HG03378 (cell line): ENCODE results near the gene CXCL9.
"Not testable (repeated sequence)": the region's sequence is repeated elsewhere in the genome, so short reads cannot be mapped to it uniquely, and the experiment has no call there.

Experiments
- ATAC-seq: cut with Tn5 transposase; IDR thresholded peaks from one replicate; pipeline ENCODE4 v1.9.1; 2021; ENCODE audit warnings: mild to moderate bottlenecking, moderate library complexity; ENCODE audit not compliant: unreplicated experiment

Gene CXCL9

GRCh38 chr4:76013540-76013939 lies 6.2 kb upstream of the CXCL9 start:
- ATAC-seq: no peak

GRCh38 chr4:76012388-76012801 lies 5.1 kb upstream of the CXCL9 start:
- peak; percentile 22 for ATAC-seq

- ATAC-seq: peak; percentile 56
Observed at GRCh38 chr4:76011700-76012387, 4.5 kb upstream of the CXCL9 start.

GRCh38 chr4:76011018-76011670 lies 3.8 kb upstream of the CXCL9 start:
- no peak for ATAC-seq

GRCh38 chr4:76010576-76010975 lies 3.3 kb upstream of the CXCL9 start:
- ATAC-seq: no peak

GRCh38 chr4:76009311-76009710 lies 2.0 kb upstream of the CXCL9 start:
- no peak for ATAC-seq

GRCh38 chr4:76003620-76004019 lies 3.7 kb downstream of the CXCL9 start:
- ATAC-seq: no peak

GRCh38 chr4:76003035-76003434 lies 4.3 kb downstream of the CXCL9 start:
- ATAC-seq: no peak

- ATAC-seq: no peak
Observed at GRCh38 chr4:76002176-76002575, 5.1 kb downstream of the CXCL9 start.

- ATAC-seq: no peak
Observed at GRCh38 chr4:76001700-76002099, 5.6 kb downstream of the CXCL9 start.

GRCh38 chr4:76000279-76000678 lies 7.0 kb downstream of the CXCL9 start:
- no peak for ATAC-seq

GRCh38 chr4:75998525-75999147 lies 8.7 kb downstream of the CXCL9 start:
- not testable (repeated sequence) for ATAC-seq

GRCh38 chr4:75997946-75998345 lies 9.4 kb downstream of the CXCL9 start:
- no peak for ATAC-seq

- no peak for ATAC-seq
Observed at GRCh38 chr4:75997081-75997480, 10.2 kb downstream of the CXCL9 start.

- ATAC-seq: no peak
Observed at GRCh38 chr4:75995727-75996126, 11.6 kb downstream of the CXCL9 start.

- no peak for ATAC-seq
Observed at GRCh38 chr4:75992462-75992861, 14.8 kb downstream of the CXCL9 start.

- ATAC-seq: no peak
Observed at GRCh38 chr4:75989846-75990528, 17.3 kb downstream of the CXCL9 start.

GRCh38 chr4:75985116-75985515 lies 22.2 kb downstream of the CXCL9 start:
- no peak for ATAC-seq

GRCh38 chr4:75980576-75980975 lies 26.7 kb downstream of the CXCL9 start:
- ATAC-seq: no peak

GRCh38 chr4:75976177-75976576 lies 31.1 kb downstream of the CXCL9 start:
- ATAC-seq: no peak

GRCh38 chr4:75973766-75974165 lies 33.5 kb downstream of the CXCL9 start:
- ATAC-seq: no peak

- ATAC-seq: no peak
Observed at GRCh38 chr4:75968084-75968483, 39.2 kb downstream of the CXCL9 start.
